Aorta (tissue), 5 donors: ENCODE data around the gene TES. TPM values are rescaled to one million over a fixed set of nuclear protein-coding genes. Genes with fewer than 3 reads are reported as not detected.

ENCODE experiments used
- ATAC-seq: fragments of 200-7000 bp; cut with Tn5 transposase; one replicate; pipeline ENCODE4 v1.9.1; 2022; ENCODE audit warnings: moderate library complexity; ENCODE audit not compliant: low FRiP score
- DNase-seq, 2 donors: peaks; one replicate each; pipeline ENCODE4 v3.0.0-alpha.2; 2020
- H3K27ac ChIP-seq, 2 donors: one replicate each; pipeline ENCODE4 v1.5.1; 2013; ENCODE audit warnings: low read length in 2 of 2, mild to moderate bottlenecking in 2 of 2, moderate library complexity in 2 of 2, control low read depth in 1 of 2, inconsistent platforms in 1 of 2, low read depth in 1 of 2
- H3K27me3 ChIP-seq, 2 donors: one replicate each; pipeline ENCODE4 v1.6.1; 2013; ENCODE audit warnings: control low read depth in 1 of 2, low read length in 1 of 2, mild to moderate bottlenecking in 1 of 2, moderate library complexity in 1 of 2; ENCODE audit not compliant: insufficient read depth in 2 of 2, control insufficient read depth in 1 of 2
- H3K36me3 ChIP-seq, 2 donors: one replicate each; pipeline ENCODE4 v1.6.1; 2013; ENCODE audit warnings: control low read depth in 1 of 2, low read length in 1 of 2, mild to moderate bottlenecking in 1 of 2; ENCODE audit not compliant: insufficient read depth in 2 of 2, control insufficient read depth in 1 of 2
- H3K4me1 ChIP-seq, 2 donors: one replicate each; pipeline ENCODE4 v1.6.1; 2013; ENCODE audit warnings: low read length in 2 of 2, control low read depth in 1 of 2, mild to moderate bottlenecking in 1 of 2, moderate library complexity in 1 of 2; ENCODE audit not compliant: insufficient read depth in 2 of 2, control insufficient read depth in 1 of 2
- H3K4me3 ChIP-seq, 2 donors: one replicate each; pipeline ENCODE4 v1.5.1; 2013; ENCODE audit warnings: low read length in 2 of 2, control low read depth in 1 of 2, mild to moderate bottlenecking in 1 of 2
- H3K9me3 ChIP-seq: one replicate; pipeline ENCODE4 v1.6.1; 2013; ENCODE audit warnings: mild to moderate bottlenecking, low read length; ENCODE audit not compliant: control insufficient read depth
- WGBS, 2 donors: extraction: QIAGEN DNeasy Blood & Tissue Kit; methylation state at CpG; one replicate each; pipeline ENCODE4 v1.1.7; 2013; 5-methylcytosine and 5-hydroxymethylcytosine counted together
- intact Hi-C, 2 donors: fragments of 100-400 bp; cut with DNase I; formaldehyde crosslinking; loops; one replicate each; pipeline versions ENCODE4 v1.14.2 to v1.15.0; 2022
- polyA plus RNA-seq, 2 donors: library from polyadenylated mRNA; stranded (reverse); fragments of 200-250 nt; gene quantifications; one replicate each; pipeline ENCODE4 v1.2.3, GENCODE V29; 2013
- total RNA-seq, 2 donors: library from RNA; stranded (reverse); fragmentation: NEBNext Ultra II Directional; extraction: Animal tissue kit (Norgen Biotek cat#: 25700); gene quantifications; one replicate each; pipeline ENCODE4 v1.2.1, GENCODE V29; 2021
- donor health status: healthy with polysubstance abuse.
- donor health status: Bipolar disorder and iron deficiency.
- donor health status: DM: no; HTN: no; CAD: no.
- donor health status: DM: no; HTN: no; CAD: no.
- donor health status: DM: yes; HTN: yes; CAD: no.

Gene TES
- total and polyA plus RNA-seq, 4 donors: 73.6 to 340 (median 114) TPM

GRCh38 chr7:116269466-116269865 is 59.1 kb downstream of the TES start:
- ATAC-seq (no peak), DNase-seq (no peak)
- no peaks in the 10 kb centered on the region for H3K36me3 ChIP-seq
- intact Hi-C loops: loop anchor here in 1 of 2 donors (10.0 kb wide), 1 partner anchor 535 kb away; no protein-coding TSS in a partner anchor
- H3K4me1 ChIP-seq: peaks cover 6 to 10% of the 10 kb centered on the region in 2 donors
- H3K4me3 ChIP-seq: no peak overlapping the region
- 82 to 83% methylated on average over 4 of the region's 4 CpGs for WGBS, 2 donors
- H3K27ac ChIP-seq: peak overlapping the region in 1 of 2 donors; percentile 76
- no peaks in the 10 kb centered on the region for H3K27me3 ChIP-seq
- no peaks in the 10 kb centered on the region for H3K9me3 ChIP-seq

DNA sequence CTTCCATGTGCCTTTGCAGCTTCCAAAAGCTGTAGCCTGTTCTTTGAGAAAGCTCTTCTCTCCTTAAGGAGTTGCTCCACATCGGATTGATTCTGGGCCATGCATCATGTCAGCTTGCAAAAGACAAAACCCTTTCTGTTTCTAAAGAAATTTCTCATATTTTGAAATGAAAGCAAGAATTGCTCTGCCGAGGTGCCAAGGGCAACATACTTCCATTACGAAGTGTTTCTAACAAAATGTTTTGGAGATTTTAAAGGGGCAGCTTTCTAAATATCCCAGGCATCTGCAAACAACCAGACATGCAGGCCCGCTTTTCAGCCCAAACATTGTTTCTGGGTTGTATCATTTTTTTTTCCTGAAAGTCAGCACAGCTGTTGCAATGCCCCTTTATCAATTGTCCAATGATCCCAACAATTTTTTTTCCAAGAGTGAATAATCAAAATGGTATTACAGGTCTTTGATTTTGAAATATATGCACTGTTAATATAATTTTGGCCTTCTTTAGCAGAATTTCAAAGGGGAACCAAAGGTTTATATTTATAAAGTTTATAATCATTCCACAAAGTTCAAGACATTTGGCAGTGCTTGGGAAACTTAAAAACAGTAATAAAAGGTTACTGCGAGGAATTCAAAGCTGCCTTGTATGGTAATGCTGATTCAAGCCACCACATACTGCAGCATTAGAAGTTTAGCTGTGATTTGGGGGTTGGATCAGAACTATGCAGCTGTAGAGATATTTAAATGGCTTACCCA is 61.0 kb downstream of the TES start:
- Histone ChIP-seq H3K9me3 (no peaks in the 10 kb centered on the region), H3K4me1 (peaks cover 3 to 10% of the 10 kb centered on the region in 2 donors), H3K27ac (peak overlapping the region; percentile 65 to 92), H3K36me3 (no peaks in the 10 kb centered on the region), H3K27me3 (no peaks in the 10 kb centered on the region), H3K4me3 (no peak overlapping the region)
- WGBS, 2 donors: 4 to 7% methylated on average over 5 of the region's 5 CpGs
- intact Hi-C loops: loop anchor here in 1 of 2 donors (5.0 kb wide), 1 partner anchor 256 kb away; the partner anchor contains the start of gene CAV1
- DNase-seq (no peak), ATAC-seq (peak; percentile 64)

GRCh38 chr7:116271963-116272886 is 61.9 kb downstream of the TES start:
- peak in 1 of 2 donors; percentile 50 for DNase-seq
- Histone ChIP-seq H3K4me3 (no peak overlapping the region), H3K27ac (peak overlapping the region; percentile 76 to 97), H3K36me3 (no peaks in the 10 kb centered on the region), H3K4me1 (peaks cover 3 to 14% of the 10 kb centered on the region in 2 donors), H3K27me3 (no peaks in the 10 kb centered on the region), H3K9me3 (no peaks in the 10 kb centered on the region)
- ATAC-seq: peak; percentile 90
- 3 to 8% methylated on average over 4 of the region's 4 CpGs for WGBS, 2 donors
- intact Hi-C loops: loop anchor here in 1 of 2 donors (5.0 kb wide), 1 partner anchor 255 kb away; the partner anchor contains the start of gene CAV1

DNA sequence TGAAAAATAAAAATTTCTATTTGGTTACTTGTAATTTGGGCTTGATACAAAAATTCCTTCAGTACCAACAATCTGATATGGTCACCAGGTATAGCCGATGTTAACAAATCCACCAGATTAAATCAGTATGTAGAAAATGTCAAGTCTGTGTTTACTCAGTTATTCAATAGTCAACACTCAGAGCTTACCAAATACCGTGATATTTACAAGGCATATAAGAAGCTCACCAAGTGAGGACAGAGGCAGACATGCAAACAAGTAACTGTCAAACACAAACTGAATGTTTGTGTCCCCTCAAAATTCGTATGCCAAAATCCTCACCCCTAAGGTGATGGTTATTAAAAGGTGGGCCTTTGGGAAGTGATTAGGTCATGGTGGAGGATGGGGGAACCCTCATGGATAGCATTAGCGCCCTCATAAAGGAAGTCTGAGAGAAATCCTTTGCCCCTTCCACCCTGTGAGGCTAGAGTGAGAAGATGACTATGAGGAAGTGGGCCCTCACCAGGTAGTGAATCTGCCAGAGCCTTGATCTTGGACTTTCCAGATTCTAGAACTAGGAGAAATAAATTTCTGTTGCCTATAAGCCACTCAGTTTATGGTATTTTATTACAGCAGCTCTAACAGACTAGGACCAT is 63.1 kb downstream of the TES start:
- no peak for ATAC-seq
- peaks cover 3 to 14% of the 10 kb centered on the region in 2 donors for H3K4me1 ChIP-seq
- no peak overlapping the region for H3K4me3 ChIP-seq
- intact Hi-C loops: loop anchor here in 1 of 2 donors (5.0 kb wide), 1 partner anchor 254 kb away; the partner anchor contains the start of gene CAV1
- H3K9me3 ChIP-seq: no peaks in the 10 kb centered on the region
- no peaks in the 10 kb centered on the region for H3K27me3 ChIP-seq
- H3K27ac ChIP-seq: no peak overlapping the region
- 51 to 55% methylated on average over 4 of the region's 4 CpGs for WGBS, 2 donors
- DNase-seq: no peak
- no peaks in the 10 kb centered on the region for H3K36me3 ChIP-seq

DNA sequence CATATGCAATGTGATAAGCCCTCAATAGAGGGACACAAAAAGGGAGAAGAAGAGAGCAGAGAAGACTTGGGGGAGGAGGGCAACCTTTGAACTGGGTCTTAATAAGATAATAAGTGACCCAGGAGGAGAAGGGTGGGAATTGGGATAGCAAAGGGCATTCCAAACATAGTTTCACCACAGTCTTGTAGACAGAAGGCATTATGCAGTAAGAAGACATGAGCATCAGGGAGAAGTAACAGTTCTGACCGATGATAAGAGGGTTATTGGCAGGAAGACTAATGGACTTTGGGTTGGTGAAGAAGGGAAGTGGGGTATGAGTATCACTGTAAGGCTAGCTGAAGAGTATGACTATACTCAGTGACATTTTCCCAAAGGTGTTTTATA is 63.6 kb downstream of the TES start:
- Histone ChIP-seq H3K36me3 (no peaks in the 10 kb centered on the region), H3K27me3 (no peaks in the 10 kb centered on the region), H3K4me3 (no peak overlapping the region), H3K9me3 (no peaks in the 10 kb centered on the region), H3K27ac (no peak overlapping the region), H3K4me1 (peaks cover 3 to 14% of the 10 kb centered on the region in 2 donors)
- DNase-seq (no peak), ATAC-seq (no peak)
- 76 to 88% methylated on average over 1 of the region's 1 CpG for WGBS, 2 donors
- intact Hi-C loops: loop anchor here in 1 of 2 donors (5.0 kb wide), 1 partner anchor 253 kb away; the partner anchor contains the start of gene CAV1

GRCh38 chr7:116277070-116277469 is 66.7 kb downstream of the TES start:
- Histone ChIP-seq H3K4me1 (peaks cover 0 to 6% of the 10 kb centered on the region in 2 donors), H3K27ac (peak overlapping the region in 1 of 2 donors; percentile 14), H3K27me3 (no peaks in the 10 kb centered on the region), H3K36me3 (no peaks in the 10 kb centered on the region), H3K4me3 (no peak overlapping the region), H3K9me3 (no peaks in the 10 kb centered on the region)
- intact Hi-C loops: loop anchor here (5.0 kb wide), 3 partner anchors 40 to 160 kb away; no protein-coding TSS in a partner anchor
- ATAC-seq: peak; percentile 77
- no peak for DNase-seq

- no peak overlapping the region for H3K4me3 ChIP-seq
- H3K9me3 ChIP-seq: no peaks in the 10 kb centered on the region
- intact Hi-C loops: loop anchor here (5.0 kb wide), 3 partner anchors 38 to 158 kb away; no protein-coding TSS in a partner anchor
- peaks cover 0 to 4% of the 10 kb centered on the region in 2 donors for H3K4me1 ChIP-seq
- no peaks in the 10 kb centered on the region for H3K27me3 ChIP-seq
- no peak for ATAC-seq
- no peak overlapping the region for H3K27ac ChIP-seq
- no peaks in the 10 kb centered on the region for H3K36me3 ChIP-seq
- no peak for DNase-seq
These were observed 68.9 kb downstream of the TES start for GRCh38 chr7:116279217-116279616.

DNA sequence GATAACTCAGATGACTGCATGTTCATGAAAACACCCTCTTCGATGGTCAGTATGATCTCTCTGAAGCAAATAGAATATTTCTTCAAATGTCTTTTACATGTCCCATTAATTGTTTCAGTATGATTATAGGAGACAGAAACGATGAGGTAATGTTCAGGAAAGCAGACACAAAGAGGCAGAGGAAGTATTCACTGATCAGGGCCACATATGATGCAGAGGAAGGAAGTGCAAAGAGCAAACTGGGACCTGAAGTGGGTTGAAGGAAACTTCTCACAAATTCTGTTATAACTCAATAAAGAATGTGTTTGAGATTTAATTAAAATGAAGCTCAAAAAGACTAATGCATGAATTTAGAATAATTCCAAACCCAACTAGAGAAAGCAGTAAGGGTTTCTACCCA is 70.5 kb downstream of the TES start:
- Histone ChIP-seq H3K36me3 (no peaks in the 10 kb centered on the region), H3K4me1 (peaks cover 0 to 6% of the 10 kb centered on the region in 2 donors), H3K27ac (no peak overlapping the region), H3K9me3 (no peaks in the 10 kb centered on the region), H3K4me3 (no peak overlapping the region), H3K27me3 (no peaks in the 10 kb centered on the region)
- 87 to 89% methylated on average over 2 of the region's 2 CpGs for whole genome bisulfite sequencing, 2 donors
- ATAC-seq: no peak
- intact Hi-C loops: loop anchor here in 1 of 2 donors (5.0 kb wide), 1 partner anchor 36 kb away; no protein-coding TSS in a partner anchor
- DNase-seq: no peak
